NOMO-1 treated with dmso at 0.1 percent for 144 hours (cell line): ENCODE results near the gene TINCR.

ENCODE experiments used
- DNase-seq: peaks from one replicate; lab custom pipeline; 2025; ENCODE audit not compliant: unreplicated experiment; lab: John Stamatoyannopoulos, UW

The TINCR gene

DNA sequence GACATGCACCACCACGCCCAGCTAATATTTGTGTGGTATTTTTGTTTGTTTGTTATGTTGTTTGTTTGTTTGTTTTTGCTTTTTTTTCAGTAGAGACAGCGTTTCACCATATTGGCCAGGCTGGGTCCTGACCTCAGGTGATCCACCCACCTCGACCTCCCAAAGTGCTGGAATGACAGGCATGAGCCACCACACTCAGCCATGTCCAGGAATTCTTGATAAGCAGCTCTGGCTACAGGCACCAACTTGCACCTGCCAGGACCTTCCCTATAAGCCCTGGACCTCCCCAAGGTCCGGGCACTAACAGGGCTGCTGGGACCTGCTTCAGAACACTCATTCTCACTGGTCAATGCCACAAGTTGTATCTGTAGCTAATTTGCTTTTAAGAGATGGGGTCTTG, 48.7 kb downstream of the TINCR start:
- no peak for DNase-seq

DNA sequence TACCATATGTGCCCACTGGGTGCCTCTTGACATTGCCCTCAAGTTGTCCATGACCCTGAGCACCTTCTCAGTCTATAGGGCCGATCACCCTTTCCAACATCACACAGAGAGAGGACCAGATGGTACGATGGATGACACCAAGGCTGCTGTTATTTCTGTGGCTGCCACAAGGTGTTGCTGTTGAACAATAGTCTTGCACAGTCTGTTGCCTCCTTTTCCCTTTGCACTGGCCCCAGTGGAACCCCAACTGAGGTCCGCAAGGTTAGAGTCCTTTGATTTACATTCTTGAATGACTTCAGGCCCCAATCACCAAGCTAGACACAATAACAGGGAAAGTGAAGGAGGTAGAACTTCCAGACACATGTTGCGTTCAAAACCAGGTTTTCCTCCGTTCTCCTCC, 52.0 kb downstream of the TINCR start:
- no peak for DNase-seq

DNA sequence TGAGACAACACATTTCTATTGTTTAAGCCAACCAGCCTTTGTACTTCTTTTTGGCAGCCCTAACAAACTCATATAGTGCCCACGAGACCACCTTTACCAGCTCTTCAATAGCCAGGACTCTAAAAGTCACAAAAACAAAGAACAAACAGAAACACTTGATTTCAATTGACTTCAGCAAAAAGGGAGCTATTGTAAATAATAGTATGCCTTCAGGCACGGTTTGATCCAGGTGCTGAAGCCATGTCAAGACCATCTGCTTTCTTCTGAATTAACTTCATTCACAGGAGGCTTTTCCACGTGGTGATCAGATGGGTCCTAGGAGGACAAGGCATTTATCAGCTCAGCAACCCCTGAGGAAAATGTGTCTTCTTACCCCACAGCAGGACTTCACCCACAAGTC, 53.8 kb downstream of the TINCR start:
- DNase-seq = no peak

GRCh38 chr19:5512715-5513114, 55.0 kb downstream of the TINCR start:
- no peak for DNase-seq
